Kidney (tissue), 14 donors: Measurements from ENCODE around the gene ABLIM2. TPM values are rescaled to one million over a fixed set of nuclear protein-coding genes. Genes with fewer than 3 reads are reported as not detected.

Experiments
- DNase-seq, 5 donors: peaks; one replicate each; pipeline ENCODE4 v3.0.0-alpha.2; 2013 to 2020
- FAIRE-seq: peaks from 2 replicates; lab custom pipeline; 2012; peaks lifted over from hg19 to GRCh38; lab: Jason Lieb, UNC
- H3K27ac ChIP-seq, 2 donors: one replicate each; pipeline ENCODE4 v1.7.0; 2013; ENCODE audit warnings: low read depth in 2 of 2, low read length in 2 of 2, inconsistent platforms in 1 of 2
- H3K27me3 ChIP-seq: one replicate; pipeline ENCODE4 v1.7.1; 2013; ENCODE audit warnings: low read length, inconsistent platforms; ENCODE audit not compliant: control insufficient read depth, insufficient read depth
- H3K36me3 ChIP-seq, 3 donors: one replicate each; pipeline versions ENCODE4 v1.7.0 to v1.7.1; 2013; ENCODE audit warnings: low read length in 3 of 3, control low read depth in 1 of 3, inconsistent platforms in 1 of 3; ENCODE audit not compliant: insufficient read depth in 3 of 3, control insufficient read depth in 2 of 3
- H3K4me1 ChIP-seq, 3 donors: one replicate each; pipeline versions ENCODE4 v1.7.0 to v1.7.1; 2013; ENCODE audit warnings: low read length in 3 of 3, inconsistent platforms in 1 of 3, low read depth in 1 of 3; ENCODE audit not compliant: control insufficient read depth in 2 of 3, insufficient read depth in 2 of 3
- H3K4me3 ChIP-seq, 3 donors: one replicate each; pipeline versions ENCODE4 v1.7.0 to v1.8.1; 2013; ENCODE audit warnings: low read length in 3 of 3, control low read depth in 1 of 3, inconsistent platforms in 1 of 3
- H3K9ac ChIP-seq, 3 donors: one replicate each; pipeline versions ENCODE4 v1.7.0 to v1.7.1; 2013; ENCODE audit warnings: low read length in 3 of 3, control low read depth in 1 of 3, inconsistent platforms in 1 of 3
- H3K9me3 ChIP-seq, 3 donors: one replicate each; pipeline versions ENCODE4 v1.7.0 to v1.7.1; 2013; ENCODE audit warnings: low read length in 3 of 3, control low read depth in 1 of 3, inconsistent platforms in 1 of 3; ENCODE audit not compliant: control insufficient read depth in 2 of 3, insufficient read depth in 1 of 3
- intact Hi-C: fragments of 100-400 bp; cut with DNase I; formaldehyde crosslinking; loops from one replicate; pipeline ENCODE4 v1.11.1; 2022
- polyA plus RNA-seq: library from polyadenylated mRNA; stranded (reverse); fragments of 350-450 nt; fragmentation: Illumina TruSeq; extraction: RNeasy Lipid Tissue Mini Kit (QIAGEN cat#74804); gene quantifications from one replicate; pipeline ENCODE4 v1.2.3, GENCODE V29; 2014; ENCODE audit warnings: low read depth, low replicate concordance; ENCODE audit not compliant: insufficient read depth
- total RNA-seq: library from RNA; stranded (reverse); fragmentation: NEBNext Ultra II Directional; extraction: Animal tissue kit (Norgen Biotek cat#: 25700); gene quantifications from one replicate; pipeline ENCODE4 v1.2.1, GENCODE V29; 2021
- TF ChIP-seq, protein P1 (sequence below): IDR thresholded peaks from 3 replicates; pipeline ENCODE4 v1.5.1; 2012; ENCODE audit warnings: mild to moderate bottlenecking, moderate library complexity, borderline replicate concordance; ENCODE audit not compliant: insufficient read depth; ENCODE audit errors: extremely low read depth
- donor health status: control.
- donor health status: control.
- donor health status: control.
- donor health status: control.
- donor health status: control.
- donor health status: DM: yes; HTN: yes; CAD: no.
- donor health status: Normal renal cell carcinoma (clear cell type).

ABLIM2 gene
- total and polyA plus RNA-seq, 2 donors from 2014 or later: 9.5 to 23.3 TPM

DNA sequence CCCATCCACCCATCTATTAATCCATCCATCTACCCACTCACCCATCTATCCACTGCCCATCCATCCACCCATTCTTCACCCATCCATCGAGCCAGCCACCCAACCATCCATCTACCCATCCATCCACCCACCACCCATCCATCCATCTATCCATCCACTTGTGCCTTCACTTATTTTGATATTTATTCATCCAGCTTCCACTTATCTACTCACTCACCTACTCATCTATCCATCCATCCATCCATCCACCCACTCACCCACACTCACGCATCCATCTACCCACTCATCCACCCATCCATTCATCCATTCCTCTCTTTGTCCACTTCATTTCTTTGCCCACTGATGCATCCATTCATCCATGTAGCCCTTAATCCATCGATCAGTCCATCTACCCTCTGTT lies 146.1 kb downstream of the ABLIM2 start:
- no peak overlapping the region for H3K27ac ChIP-seq
- H3K36me3 ChIP-seq: no peaks in the 10 kb centered on the region
- no peak overlapping the region for H3K9ac ChIP-seq
- FAIRE-seq (no peak), DNase-seq (no peak)
- H3K4me1 ChIP-seq: peaks cover 0 to 5% (median 4%) of the 10 kb centered on the region in 3 donors
- intact Hi-C loops: no loop called here
- H3K9me3 ChIP-seq: no peaks in the 10 kb centered on the region
- no peaks in the 10 kb centered on the region for H3K27me3 ChIP-seq
- TF ChIP-seq, protein P1, sequence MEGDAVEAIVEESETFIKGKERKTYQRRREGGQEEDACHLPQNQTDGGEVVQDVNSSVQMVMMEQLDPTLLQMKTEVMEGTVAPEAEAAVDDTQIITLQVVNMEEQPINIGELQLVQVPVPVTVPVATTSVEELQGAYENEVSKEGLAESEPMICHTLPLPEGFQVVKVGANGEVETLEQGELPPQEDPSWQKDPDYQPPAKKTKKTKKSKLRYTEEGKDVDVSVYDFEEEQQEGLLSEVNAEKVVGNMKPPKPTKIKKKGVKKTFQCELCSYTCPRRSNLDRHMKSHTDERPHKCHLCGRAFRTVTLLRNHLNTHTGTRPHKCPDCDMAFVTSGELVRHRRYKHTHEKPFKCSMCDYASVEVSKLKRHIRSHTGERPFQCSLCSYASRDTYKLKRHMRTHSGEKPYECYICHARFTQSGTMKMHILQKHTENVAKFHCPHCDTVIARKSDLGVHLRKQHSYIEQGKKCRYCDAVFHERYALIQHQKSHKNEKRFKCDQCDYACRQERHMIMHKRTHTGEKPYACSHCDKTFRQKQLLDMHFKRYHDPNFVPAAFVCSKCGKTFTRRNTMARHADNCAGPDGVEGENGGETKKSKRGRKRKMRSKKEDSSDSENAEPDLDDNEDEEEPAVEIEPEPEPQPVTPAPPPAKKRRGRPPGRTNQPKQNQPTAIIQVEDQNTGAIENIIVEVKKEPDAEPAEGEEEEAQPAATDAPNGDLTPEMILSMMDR: no peak
- no peak overlapping the region for H3K4me3 ChIP-seq

DNA sequence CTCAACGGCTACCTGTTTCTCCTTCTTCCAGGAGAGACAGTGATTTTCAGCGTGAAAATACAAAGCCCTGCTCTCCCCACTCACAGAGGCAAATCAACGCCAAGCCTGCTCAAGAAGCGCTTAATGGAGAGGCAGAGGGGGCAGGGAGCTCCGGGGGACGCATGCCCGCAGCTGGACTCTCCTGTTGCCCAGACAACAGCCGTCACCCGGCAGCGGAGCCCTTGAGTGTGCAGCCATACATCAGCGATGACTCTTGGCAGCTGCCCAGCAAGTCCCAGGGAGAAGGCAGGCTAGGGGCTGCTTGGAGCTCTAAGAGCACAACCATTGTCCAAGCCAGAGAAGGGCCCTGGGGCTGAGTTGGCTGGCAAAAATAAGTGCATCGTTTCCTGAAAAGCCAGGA lies 148.0 kb downstream of the ABLIM2 start:
- TF ChIP-seq, protein P1: no peak
- Histone ChIP-seq H3K36me3 (no peaks in the 10 kb centered on the region), H3K4me3 (peak overlapping the region in 1 of 3 donors; percentile 42), H3K9me3 (no peaks in the 10 kb centered on the region), H3K27me3 (no peaks in the 10 kb centered on the region), H3K27ac (no peak overlapping the region), H3K4me1 (peaks cover 0 to 5% (median 4%) of the 10 kb centered on the region in 3 donors), H3K9ac (no peak overlapping the region)
- intact Hi-C loops: no loop called here
- DNase-seq (peak; percentile 87 to 99 (median 97)), FAIRE-seq (no peak)

DNA sequence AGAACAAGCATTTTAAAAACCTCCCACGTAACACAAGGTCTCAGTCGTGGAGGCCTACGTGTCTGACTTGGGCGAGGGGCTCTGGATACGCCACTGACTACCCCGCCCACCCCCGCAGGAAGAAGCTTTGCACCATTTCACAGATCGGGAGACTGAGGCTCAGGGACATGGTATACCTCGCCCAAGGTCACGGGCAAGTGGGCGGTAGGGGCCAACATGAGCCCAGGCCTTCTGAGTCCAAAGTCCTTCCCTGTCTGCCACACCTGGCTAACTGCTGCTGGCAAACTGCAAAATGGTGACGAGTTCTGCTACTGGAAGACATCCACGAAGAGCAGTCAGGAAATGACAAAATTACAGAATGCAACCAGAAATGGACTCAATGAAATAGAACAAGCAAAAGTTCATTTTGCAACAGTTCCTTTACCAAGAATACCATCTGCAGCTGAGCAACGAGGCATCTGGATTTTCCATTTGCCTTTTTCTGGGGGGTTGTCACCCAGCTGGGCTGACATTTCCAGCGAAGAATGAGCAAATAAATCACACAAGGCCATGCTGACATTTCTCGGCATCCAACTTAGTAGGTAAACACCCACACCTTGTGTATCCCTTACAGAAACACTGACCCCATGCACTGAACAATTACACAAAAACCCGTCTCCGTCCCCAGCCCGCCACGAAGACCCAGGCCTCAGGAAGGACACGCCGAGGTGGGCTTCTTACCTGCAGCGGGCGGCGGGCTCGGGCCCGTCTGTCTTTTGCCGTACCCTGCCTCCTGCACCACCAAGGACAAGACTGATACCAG lies 148.7 kb downstream of the ABLIM2 start:
- Histone ChIP-seq H3K9ac (no peak overlapping the region), H3K36me3 (no peaks in the 10 kb centered on the region), H3K27me3 (no peaks in the 10 kb centered on the region), H3K9me3 (no peaks in the 10 kb centered on the region), H3K4me3 (no peak overlapping the region), H3K27ac (no peak overlapping the region), H3K4me1 (peaks cover 0 to 5% (median 4%) of the 10 kb centered on the region in 3 donors)
- DNase-seq: peak in 4 of 5 donors; percentile 32 to 71 (median 62)
- intact Hi-C loops: no loop called here
- TF ChIP-seq, protein P1: no peak
- FAIRE-seq: no peak
